BJ (cell line): ENCODE results near the gene RGMB. TPM values are rescaled to one million over a fixed set of nuclear protein-coding genes. Genes with fewer than 3 reads are reported as not detected.

ENCODE experiments used
- CTCF ChIA-PET: fragments of 350-600 bp; formaldehyde crosslinking; extraction: SDS; loops from one replicate; lab custom pipeline; 2021; ENCODE audit warnings: antibody characterized with exemption, inconsistent platforms; lab: Yijun Ruan, JAX
- POLR2A ChIA-PET: fragments of 300-600 bp; sonication (Branson Sonifier 250); formaldehyde crosslinking; extraction: SDS; loops from one replicate; lab custom pipeline; 2021; ENCODE audit warnings: antibody characterized with exemption; lab: Charles Lee
- DNase-seq: peaks from one replicate; pipeline ENCODE4 v3.0.0-alpha.2; 2011; ENCODE audit warnings: low read depth
- H3K27me3 ChIP-seq: 2 replicates; pipeline ENCODE4 v1.6.0; 2011; ENCODE audit warnings: low read length; ENCODE audit not compliant: control insufficient read depth, insufficient read depth
- H3K36me3 ChIP-seq: 2 replicates; pipeline ENCODE4 v1.5.1; 2011; ENCODE audit warnings: low read length; ENCODE audit not compliant: control insufficient read depth, insufficient read depth
- H3K4me3 ChIP-seq: 2 replicates; pipeline ENCODE4 v1.5.1; 2011; ENCODE audit warnings: low read depth, mild to moderate bottlenecking, control low read depth, low read length
- CTCF ChIP-seq: IDR thresholded peaks from 2 replicates; pipeline ENCODE4 v1.5.1; 2011; ENCODE audit warnings: low read depth, mild to moderate bottlenecking, control low read depth, inconsistent platforms, low read length, moderate library complexity; ENCODE audit not compliant: insufficient read depth
- polyA plus RNA-seq: library from polyadenylated mRNA; depleted of rRNA; stranded (reverse); fragments of >200 nt; gene quantifications from 2 replicates; pipeline ENCODE4 v1.2.3, GENCODE V29; 2011

The RGMB gene
- polyA plus RNA-seq, 1 experiment: 89.7 TPM

GRCh38 chr5:98780390-98780789 lies 6.9 kb downstream of the RGMB start:
- Histone ChIP-seq H3K27me3 (no peaks in the 10 kb centered on the region), H3K36me3 (peaks cover 18% of the 10 kb centered on the region), H3K4me3 (no peak overlapping the region)
- CTCF ChIA-PET: interaction anchor here (0.7 kb wide), 2 partner anchors 15 to 1549 kb away, joined by 3 read pairs; no protein-coding TSS in a partner anchor
- no peak for TF ChIP-seq CTCF
- POLR2A ChIA-PET: interaction anchor here (1.0 kb wide), 1 partner anchor 14 kb away, joined by 3 read pairs; no protein-coding TSS in a partner anchor
- no peak for DNase-seq

- ChIA-PET POLR2A (no interaction called here), CTCF (no interaction called here)
Measured at GRCh38 chr5:98781520-98781919, 8.1 kb downstream of the RGMB start.

GRCh38 chr5:98781964-98782363 lies 8.5 kb downstream of the RGMB start:
- H3K27me3 ChIP-seq: no peaks in the 10 kb centered on the region
- ChIA-PET POLR2A (no interaction called here), CTCF (interaction anchor here (2.0 kb wide), 1 partner anchor 13 kb away, joined by 5 read pairs; no protein-coding TSS in a partner anchor)
- H3K4me3 ChIP-seq: no peak overlapping the region
- H3K36me3 ChIP-seq: peaks cover 18% of the 10 kb centered on the region
- DNase-seq: no peak
- TF ChIP-seq CTCF: no peak

More at GRCh38 chr5:98781520-98781919, 8.1 kb downstream of the RGMB start:
- Histone ChIP-seq H3K4me3 (no peak overlapping the region), H3K27me3 (no peaks in the 10 kb centered on the region), H3K36me3 (peaks cover 18% of the 10 kb centered on the region)
- no peak for DNase-seq
- TF ChIP-seq CTCF: no peak

GRCh38 chr5:98783051-98783649 lies 9.7 kb downstream of the RGMB start:
- no peak overlapping the region for H3K4me3 ChIP-seq
- no peak for DNase-seq
- H3K27me3 ChIP-seq: no peaks in the 10 kb centered on the region
- ChIA-PET POLR2A (no interaction called here), CTCF (interaction anchor here (0.6 to 2.0 kb wide), 2 partner anchors 11 to 386 kb away, joined by 3 to 5 read pairs; no protein-coding TSS in a partner anchor)
- TF ChIP-seq CTCF: no peak
- peaks cover 27% of the 10 kb centered on the region for H3K36me3 ChIP-seq

- no peak for DNase-seq
- no peak for TF ChIP-seq CTCF
- Histone ChIP-seq H3K4me3 (no peak overlapping the region), H3K36me3 (peaks cover 26% of the 10 kb centered on the region), H3K27me3 (no peaks in the 10 kb centered on the region)
- CTCF ChIA-PET: interaction anchor here (1.0 to 1.5 kb wide), 2 partner anchors 12 to 1250 kb away, joined by 4 read pairs; no protein-coding TSS in a partner anchor
- POLR2A ChIA-PET: no interaction called here
Measured at GRCh38 chr5:98784411-98784810, 10.9 kb downstream of the RGMB start.
